Duodenal mucosa (tissue), 2 donors: ENCODE measurements around the gene WDR55.

Source experiments
- H3K27ac ChIP-seq: one replicate; pipeline ENCODE4 v1.7.0; 2013; ENCODE audit warnings: low read depth, low read length
- H3K27me3 ChIP-seq, 2 donors: one replicate each; pipeline ENCODE4 v1.7.0; 2013; ENCODE audit warnings: low read length in 2 of 2, control low read depth in 1 of 2; ENCODE audit not compliant: insufficient read depth in 2 of 2, control insufficient read depth in 1 of 2
- H3K36me3 ChIP-seq, 2 donors: one replicate each; pipeline ENCODE4 v1.7.0; 2013; ENCODE audit warnings: low read length in 2 of 2, control low read depth in 1 of 2; ENCODE audit not compliant: insufficient read depth in 2 of 2, control insufficient read depth in 1 of 2
- H3K4me1 ChIP-seq, 2 donors: one replicate each; pipeline ENCODE4 v1.7.0; 2013; ENCODE audit warnings: low read length in 2 of 2, control low read depth in 1 of 2; ENCODE audit not compliant: insufficient read depth in 2 of 2, control insufficient read depth in 1 of 2
- H3K4me3 ChIP-seq, 2 donors: one replicate each; pipeline ENCODE4 v1.7.0; 2013; ENCODE audit warnings: low read length in 2 of 2, low read depth in 1 of 2
- H3K9ac ChIP-seq, 2 donors: one replicate each; pipeline ENCODE4 v1.7.0; 2013; ENCODE audit warnings: low read length in 2 of 2, low read depth in 1 of 2
- H3K9me3 ChIP-seq, 2 donors: one replicate each; pipeline ENCODE4 v1.7.0; 2013; ENCODE audit warnings: low read length in 2 of 2, control low read depth in 1 of 2; ENCODE audit not compliant: control insufficient read depth in 1 of 2

WDR55 gene

DNA sequence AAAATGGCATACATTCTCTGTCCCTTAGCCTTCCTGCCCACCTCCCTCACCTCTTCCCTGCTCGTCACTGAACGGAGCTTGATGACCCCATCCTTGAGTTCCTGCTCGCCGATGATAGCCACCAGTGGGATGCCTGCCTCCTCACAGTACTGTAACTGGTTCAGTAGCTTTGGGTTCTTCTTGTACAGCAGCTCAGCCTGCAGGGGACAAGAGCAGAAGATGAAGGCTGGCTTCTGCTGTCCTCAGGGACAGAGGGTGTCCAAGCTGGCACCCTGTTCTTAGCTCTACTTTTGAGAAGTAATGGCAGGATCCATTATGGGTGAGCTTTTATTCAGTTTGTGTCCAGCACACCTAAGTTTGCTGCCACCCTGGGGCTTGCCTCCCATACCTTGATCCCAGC is 9.9 kb downstream of the WDR55 start:
- no peak overlapping the region for H3K9ac ChIP-seq
- H3K27me3 ChIP-seq, result no peaks in the 10 kb centered on the region
- no peak overlapping the region for H3K4me3 ChIP-seq
- no peak overlapping the region for H3K27ac ChIP-seq
- H3K4me1 ChIP-seq, result no peaks in the 10 kb centered on the region
- H3K9me3 ChIP-seq, result no peaks in the 10 kb centered on the region
- peaks cover 31 to 84% of the 10 kb centered on the region in 2 donors for H3K36me3 ChIP-seq

- Histone ChIP-seq H3K4me1 (no peaks in the 10 kb centered on the region), H3K9ac (no peak overlapping the region), H3K9me3 (no peaks in the 10 kb centered on the region), H3K36me3 (peaks cover 34 to 78% of the 10 kb centered on the region in 2 donors), H3K27ac (no peak overlapping the region), H3K4me3 (no peak overlapping the region), H3K27me3 (no peaks in the 10 kb centered on the region)
Observed at GRCh38 chr5:140677947-140678346, 13.2 kb downstream of the WDR55 start.

DNA sequence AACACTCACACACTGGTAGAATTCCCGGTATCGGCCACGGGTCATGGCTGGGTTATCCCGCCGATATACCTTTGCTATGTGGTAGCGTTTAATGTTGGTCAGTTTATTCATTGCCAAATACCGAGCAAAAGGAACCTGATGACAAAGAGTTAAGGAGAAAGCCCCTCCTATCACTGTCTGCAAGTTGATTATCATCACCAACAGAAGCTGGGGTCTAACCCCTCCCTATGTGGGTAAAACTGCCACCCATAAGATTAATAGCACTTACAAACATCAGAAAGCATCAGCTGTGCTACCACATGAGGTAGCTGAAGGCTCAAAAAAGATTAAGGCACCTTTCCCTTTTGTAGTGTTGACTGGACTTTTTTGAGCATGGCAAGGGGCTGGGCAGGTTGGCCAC is 14.3 kb downstream of the WDR55 start:
- H3K4me3 ChIP-seq, result no peak overlapping the region
- H3K4me1 ChIP-seq, result no peaks in the 10 kb centered on the region
- H3K27ac ChIP-seq, result no peak overlapping the region
- no peaks in the 10 kb centered on the region for H3K9me3 ChIP-seq
- H3K9ac ChIP-seq, result no peak overlapping the region
- no peaks in the 10 kb centered on the region for H3K27me3 ChIP-seq
- H3K36me3 ChIP-seq, result peaks cover 34 to 74% of the 10 kb centered on the region in 2 donors

DNA sequence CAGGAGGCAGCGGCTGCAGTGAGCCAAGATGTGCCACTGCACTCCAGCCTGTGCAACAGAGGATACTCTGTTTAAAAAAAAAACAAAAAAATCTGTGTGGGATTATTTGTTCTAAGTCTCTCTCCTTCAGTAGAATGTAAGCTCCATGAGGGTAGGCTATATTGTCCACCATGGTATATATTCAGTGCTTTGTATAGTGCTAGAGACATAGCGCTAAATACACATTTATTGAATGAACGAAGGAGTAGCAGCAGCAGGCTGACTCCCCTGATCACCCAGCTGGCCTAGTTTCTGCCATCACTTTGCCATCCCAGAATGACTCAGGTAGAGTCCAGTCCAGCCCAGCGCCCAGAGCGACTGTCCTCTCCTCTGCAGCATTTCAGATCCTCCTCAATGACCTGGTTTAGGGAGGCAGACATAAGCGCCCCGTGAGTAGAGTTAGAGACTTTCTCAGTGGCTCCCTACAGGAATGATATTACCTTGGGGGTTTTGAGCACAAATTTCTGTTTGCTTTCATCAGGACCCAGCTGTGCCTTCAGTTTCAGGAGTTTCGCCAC is 25.8 kb downstream of the WDR55 start:
- Histone ChIP-seq H3K4me3 (peak overlapping the region; percentile 93 to 94), H3K27ac (peak overlapping the region; percentile 4), H3K9ac (peak overlapping the region; percentile 71 to 88), H3K4me1 (peaks cover 13 to 22% of the 10 kb centered on the region in 2 donors), H3K36me3 (peaks cover 17 to 33% of the 10 kb centered on the region in 2 donors), H3K27me3 (no peaks in the 10 kb centered on the region), H3K9me3 (no peaks in the 10 kb centered on the region)

DNA sequence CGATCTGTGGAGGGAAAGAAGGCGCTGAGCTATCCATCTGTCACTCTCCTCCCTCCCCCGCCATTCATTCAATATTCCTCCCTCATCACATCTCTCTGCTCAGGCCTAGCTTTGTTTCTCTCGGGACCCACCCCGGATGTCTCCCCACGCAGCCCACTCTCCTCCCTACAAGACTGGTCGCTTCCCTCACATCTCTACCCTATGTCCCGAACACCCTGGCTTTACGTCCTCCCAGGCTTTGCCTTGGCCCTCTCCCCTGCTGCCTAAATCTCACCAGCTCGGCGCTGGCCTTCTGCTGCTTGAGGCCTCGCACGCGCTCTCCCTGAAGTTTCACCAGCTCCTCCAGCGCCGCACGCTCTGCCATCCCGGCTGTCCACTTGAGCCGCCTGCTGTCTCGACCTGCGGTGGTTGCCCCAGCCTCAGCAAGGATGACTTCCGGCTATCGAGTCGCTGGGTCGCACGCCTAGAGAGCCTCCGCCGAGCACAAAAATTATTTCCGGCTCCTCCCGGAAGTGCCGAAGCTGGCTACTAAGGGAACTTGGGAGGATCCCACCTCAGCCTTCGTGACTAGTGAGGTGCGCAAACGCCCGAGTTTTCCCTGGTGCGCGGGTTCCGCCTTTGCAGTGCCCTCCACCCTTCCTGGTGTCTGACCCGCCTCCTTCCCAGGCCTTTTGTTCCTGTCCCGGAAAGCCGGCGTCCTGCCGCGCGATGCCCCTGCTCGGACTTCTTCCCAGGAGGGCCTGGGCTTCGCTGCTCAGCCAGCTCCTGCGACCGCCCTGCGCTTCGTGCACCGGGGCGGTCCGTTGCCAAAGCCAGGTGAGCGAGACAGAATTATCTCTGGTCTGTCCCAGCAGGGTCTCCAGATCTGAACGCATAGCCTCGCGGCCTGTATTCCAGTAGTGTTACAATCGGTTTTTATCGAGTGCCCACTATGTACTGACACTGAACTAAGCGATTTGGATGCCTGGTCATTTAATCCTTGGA is 26.5 kb downstream of the WDR55 start, which contains the start of the genes HARS1 and HARS2:
Gene HARS1 (minus strand): TSS at position 430 of the 984 bp plus-strand sequence. CDS start 66 bp downstream, at position 364.
Gene HARS2 (plus strand): TSS at position 515 of the 984 bp plus-strand sequence. CDS start 194 bp downstream, at position 709.
- H3K9me3 ChIP-seq, result no peaks in the 10 kb centered on the region
- H3K36me3 ChIP-seq, result peaks cover 24 to 41% of the 10 kb centered on the region in 2 donors
- no peaks in the 10 kb centered on the region for H3K27me3 ChIP-seq
- H3K4me3 ChIP-seq, result peak within 1 kb of the TSS; percentile 93 to 94
- H3K4me1 ChIP-seq, result peaks cover 13 to 22% of the 10 kb centered on the region in 2 donors
- peak within 1 kb of the TSS; percentile 80 to 88 for H3K9ac ChIP-seq
- H3K27ac ChIP-seq, result peak within 1 kb of the TSS; percentile 84

DNA sequence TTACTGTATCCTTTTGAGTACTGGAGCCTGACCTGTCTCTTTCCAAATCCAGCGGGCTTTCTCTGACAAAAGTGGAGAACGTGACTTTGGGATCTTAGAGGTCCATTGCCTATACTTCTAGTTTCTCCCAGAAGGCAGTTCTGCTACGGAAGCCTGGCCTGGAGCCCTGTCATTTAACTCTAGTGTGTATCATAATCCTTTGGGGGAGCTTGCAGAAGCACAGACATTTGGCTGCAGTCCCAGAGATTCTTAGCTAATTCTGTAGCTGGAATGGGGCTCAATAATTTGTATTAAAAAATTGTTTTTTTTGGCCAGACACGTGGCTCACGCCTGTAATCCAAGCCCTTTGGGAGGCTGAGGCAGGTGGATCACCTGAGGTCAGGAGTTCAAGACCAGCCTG is 29.6 kb downstream of the WDR55 start:
- Histone ChIP-seq H3K4me1 (peaks cover 13 to 22% of the 10 kb centered on the region in 2 donors), H3K36me3 (peaks cover 51 to 58% of the 10 kb centered on the region in 2 donors), H3K4me3 (no peak overlapping the region), H3K9ac (no peak overlapping the region), H3K27ac (no peak overlapping the region), H3K9me3 (no peaks in the 10 kb centered on the region), H3K27me3 (no peaks in the 10 kb centered on the region)

GRCh38 chr5:140696891-140697492 is 32.3 kb downstream of the WDR55 start:
- Histone ChIP-seq H3K27ac (no peak overlapping the region), H3K27me3 (no peaks in the 10 kb centered on the region), H3K4me1 (peaks cover 17 to 23% of the 10 kb centered on the region in 2 donors), H3K9me3 (no peaks in the 10 kb centered on the region), H3K36me3 (peaks cover 47 to 62% of the 10 kb centered on the region in 2 donors), H3K4me3 (no peak overlapping the region), H3K9ac (no peak overlapping the region)

DNA sequence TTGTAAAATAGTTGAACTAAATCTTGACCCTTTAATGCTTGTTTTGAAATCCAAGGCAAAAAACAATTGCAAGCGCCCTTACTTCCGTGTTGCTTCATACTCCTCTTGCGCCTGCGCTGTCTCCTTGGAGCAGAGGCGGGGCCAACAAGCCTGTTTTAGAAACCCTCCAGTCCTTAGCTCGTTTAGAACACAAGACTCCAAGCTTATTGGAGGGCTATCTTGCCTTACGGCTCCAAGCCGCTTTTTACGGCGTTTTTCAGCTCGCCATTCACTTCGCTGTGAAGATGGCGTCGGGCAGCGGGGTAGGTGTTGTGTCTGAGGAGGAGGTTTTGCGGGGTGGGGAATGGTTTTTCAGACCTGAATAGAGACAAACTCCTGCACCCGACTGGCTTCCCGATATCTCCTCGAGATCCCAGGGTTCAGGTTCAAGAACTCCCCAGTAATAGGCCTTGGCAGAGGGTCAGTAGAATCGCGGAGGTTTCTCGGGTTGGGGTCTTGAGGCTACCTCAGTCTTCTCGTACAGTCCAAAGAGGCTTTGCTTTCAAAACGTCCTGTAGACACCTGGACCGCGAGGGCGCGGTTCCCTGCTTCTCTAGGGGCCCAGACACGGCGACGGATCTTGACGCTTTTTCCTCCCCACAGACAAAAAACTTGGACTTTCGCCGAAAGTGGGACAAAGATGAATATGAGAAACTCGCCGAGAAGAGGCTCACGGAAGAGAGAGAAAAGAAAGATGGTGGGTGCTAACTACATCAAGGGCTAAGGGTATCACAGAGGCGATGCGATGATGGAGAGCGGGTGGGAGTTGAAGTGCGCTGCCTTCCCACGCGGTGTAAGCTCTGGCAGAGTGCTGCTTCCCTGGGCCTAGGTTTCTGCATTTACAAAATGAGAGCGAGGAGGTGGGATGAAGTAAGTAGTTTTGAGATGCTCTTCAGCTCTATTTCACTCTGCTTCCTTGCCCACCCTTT is 35.8 kb downstream of the WDR55 start, which contains the start of gene ZMAT2:
Gene ZMAT2 (plus strand): TSS at position 271 of the 968 bp plus-strand sequence. CDS start 14 bp downstream, at position 285.
- no peaks in the 10 kb centered on the region for H3K27me3 ChIP-seq
- H3K27ac ChIP-seq, result no peak within 1 kb of the TSS
- peaks cover 14 to 17% of the 10 kb centered on the region in 2 donors for H3K4me1 ChIP-seq
- peaks cover 55 to 74% of the 10 kb centered on the region in 2 donors for H3K36me3 ChIP-seq
- H3K9ac ChIP-seq, result peak within 1 kb of the TSS; percentile 74 to 94
- H3K4me3 ChIP-seq, result peak within 1 kb of the TSS; percentile 87 to 99
- H3K9me3 ChIP-seq, result no peaks in the 10 kb centered on the region

- peaks cover 25 to 40% of the 10 kb centered on the region in 2 donors for H3K36me3 ChIP-seq
- H3K9ac ChIP-seq, result no peak overlapping the region
- H3K27ac ChIP-seq, result no peak overlapping the region
- H3K4me3 ChIP-seq, result no peak overlapping the region
- H3K9me3 ChIP-seq, result no peaks in the 10 kb centered on the region
- peaks cover 0 to 12% of the 10 kb centered on the region in 2 donors for H3K4me1 ChIP-seq
- no peaks in the 10 kb centered on the region for H3K27me3 ChIP-seq
Observed at GRCh38 chr5:140707812-140708211, 43.1 kb downstream of the WDR55 start.
